Fibroblast of skin of scalp (primary cell): Measurements from ENCODE around the gene UPF2. TPM values are rescaled to one million over a fixed set of nuclear protein-coding genes. Genes with fewer than 3 reads are reported as not detected.
"Not testable (repeated sequence)": the region's sequence is repeated elsewhere in the genome, so short reads cannot be mapped to it uniquely, and the experiment has no call there.

Experiments used
- DNase-seq: peaks from one replicate; pipeline ENCODE4 v3.0.0-alpha.2; 2013
- polyA plus RNA-seq, 2 experiments: library from polyadenylated mRNA; unstranded; fragments of 120-200 nt; gene quantifications; one replicate each; pipeline ENCODE4 v1.2.1, GENCODE V29; 2013; ENCODE audit not compliant: insufficient read length in 2 of 2

UPF2 gene
- 15.6 TPM for polyA plus RNA-seq (2013, experiment 1 of 2; ENCODE audit: insufficient read length)
- 18.0 TPM for polyA plus RNA-seq (2013, experiment 2 of 2; ENCODE audit: insufficient read length)

GRCh38 chr10:12042797-12043651 is at the start of gene UPF2:
UPF2 (minus strand) TSS chr10:12042809; CDS start chr10:12035423, 7,386 bp downstream.
- DNase-seq, result peak; percentile 99

GRCh38 chr10:12091421-12091820 is 48.8 kb upstream of the UPF2 start:
- DNase-seq, result no peak

GRCh38 chr10:12088919-12089318 is 46.3 kb upstream of the UPF2 start:
- DNase-seq, result no peak

GRCh38 chr10:12081879-12082557 is 39.4 kb upstream of the UPF2 start:
- DNase-seq, result peak; percentile 19

- DNase-seq, result no peak
These were observed 38.9 kb upstream of the UPF2 start for GRCh38 chr10:12081470-12081869.

- no peak for DNase-seq
These were observed 35.1 kb upstream of the UPF2 start for GRCh38 chr10:12077580-12078180.

GRCh38 chr10:12073526-12073925 is 30.9 kb upstream of the UPF2 start:
- no peak for DNase-seq

GRCh38 chr10:12071441-12071840 is 28.8 kb upstream of the UPF2 start:
- not testable (repeated sequence) for DNase-seq

- peak; percentile 98 for DNase-seq
These were observed 26.1 kb upstream of the UPF2 start, which contains the start of gene DHTKD1 for GRCh38 chr10:12068449-12069269. DHTKD1 (plus strand) TSS chr10:12068954; CDS start chr10:12069034, 80 bp downstream.

- peak; percentile 54 for DNase-seq
These were observed 24.7 kb upstream of the UPF2 start for GRCh38 chr10:12067336-12067735.

GRCh38 chr10:12063483-12063818 is 20.8 kb upstream of the UPF2 start:
- no peak for DNase-seq

GRCh38 chr10:12062754-12063482 is 20.3 kb upstream of the UPF2 start:
- no peak for DNase-seq

- DNase-seq, result no peak
These were observed 18.5 kb upstream of the UPF2 start for GRCh38 chr10:12061124-12061523.

GRCh38 chr10:12056748-12057147 is 14.1 kb upstream of the UPF2 start:
- DNase-seq, result no peak

- no peak for DNase-seq
These were observed 13.1 kb upstream of the UPF2 start for GRCh38 chr10:12055732-12056131.

GRCh38 chr10:12051241-12051640 is 8.6 kb upstream of the UPF2 start:
- no peak for DNase-seq

GRCh38 chr10:12050528-12050927 is 7.9 kb upstream of the UPF2 start:
- no peak for DNase-seq

GRCh38 chr10:12048547-12048946 is 5.9 kb upstream of the UPF2 start:
- DNase-seq, result no peak

- DNase-seq, result no peak
These were observed 3.0 kb upstream of the UPF2 start for GRCh38 chr10:12045596-12045995.

- peak; percentile 20 for DNase-seq
These were observed 206 bp downstream of the UPF2 start for GRCh38 chr10:12042409-12042796.

- DNase-seq, result peak; percentile 13
These were observed 722 bp downstream of the UPF2 start for GRCh38 chr10:12041766-12042408.
